Fibroblast of lung (primary cell): ENCODE measurements around the gene SPEG. TPM values are rescaled to one million over a fixed set of nuclear protein-coding genes. Genes with fewer than 3 reads are reported as not detected.

Experiments
- DNase-seq, 2 donors: peaks; one replicate each; pipeline versions ENCODE4 v3.0.0 to v3.0.0-alpha.2; 2010; ENCODE audit warnings: low read depth in 2 of 2
- H2AFZ ChIP-seq: 2 replicates; pipeline ENCODE4 v1.5.1; 2012; ENCODE audit warnings: low read length, control low read depth, inconsistent platforms
- H3K27ac ChIP-seq: 2 replicates; pipeline ENCODE4 v1.5.1; 2011; ENCODE audit warnings: low read length, control low read depth; ENCODE audit not compliant: insufficient read depth
- H3K27me3 ChIP-seq: 2 replicates; pipeline ENCODE4 v1.5.1; 2011; ENCODE audit warnings: mild to moderate bottlenecking, low read length; ENCODE audit not compliant: control insufficient read depth, insufficient read depth
- H3K36me3 ChIP-seq: 2 replicates; pipeline ENCODE4 v1.5.1; 2011; ENCODE audit warnings: low read length; ENCODE audit not compliant: control insufficient read depth, insufficient read depth
- H3K4me1 ChIP-seq: 2 replicates; pipeline ENCODE4 v1.5.1; 2011; ENCODE audit warnings: low read length; ENCODE audit not compliant: control insufficient read depth, insufficient read depth; ENCODE audit errors: extremely low read depth
- H3K4me2 ChIP-seq: 2 replicates; pipeline ENCODE4 v1.5.1; 2011; ENCODE audit warnings: low read length, control low read depth; ENCODE audit not compliant: insufficient read depth; ENCODE audit errors: extremely low read depth
- H3K4me3 ChIP-seq, 4 experiments: fragments of 200-600 bp in 1 of 4; sonication (generic) in 1 of 4; replicated peaks in 1 of 4; 2 replicates each; pipeline ENCODE4 v1.5.1; 2011 to 2016; ENCODE audit warnings: low read length in 4 of 4, low read depth in 3 of 4, mild to moderate bottlenecking in 3 of 4, control low read depth in 2 of 4, inconsistent platforms in 1 of 4, mixed read lengths in 1 of 4; ENCODE audit not compliant: insufficient read depth in 1 of 4; ENCODE audit errors: control extremely low read depth in 1 of 4
- H3K79me2 ChIP-seq: 2 replicates; pipeline ENCODE4 v1.5.1; 2012; ENCODE audit warnings: mild to moderate bottlenecking, low read length, inconsistent platforms; ENCODE audit not compliant: control insufficient read depth, insufficient read depth
- H3K9ac ChIP-seq: 2 replicates; pipeline ENCODE4 v1.5.1; 2011; ENCODE audit warnings: mild to moderate bottlenecking, low read length, control low read depth; ENCODE audit not compliant: insufficient read depth
- H3K9me3 ChIP-seq: 2 replicates; pipeline ENCODE4 v1.5.1; 2012; ENCODE audit warnings: low read depth, low read length; ENCODE audit not compliant: control insufficient read depth, insufficient read depth
- H4K20me1 ChIP-seq: 2 replicates; pipeline ENCODE4 v1.5.1; 2011; ENCODE audit warnings: low read length; ENCODE audit not compliant: control insufficient read depth, insufficient read depth; ENCODE audit errors: extremely low read depth
- EZH2 ChIP-seq: IDR thresholded peaks from 2 replicates; pipeline ENCODE4 v1.5.1; 2012; ENCODE audit warnings: low read length, control low read depth, mild to moderate bottlenecking; ENCODE audit errors: missing control alignments
- polyA plus RNA-seq, 2 donors: library from polyadenylated mRNA; depleted of rRNA in 1 of 2; stranded (reverse) in 1 of 2; unstranded in 1 of 2; fragments of >200 nt; gene quantifications; 2 replicates each; pipeline ENCODE4 v1.2.1, GENCODE V29; 2011 to 2012; ENCODE audit warnings: missing spikeins in 1 of 2
- total RNA-seq: library from RNA; depleted of rRNA; stranded (reverse); fragments of >200 nt; gene quantifications from 2 replicates; pipeline ENCODE4 v1.2.1, GENCODE V29; 2014
- TF ChIP-seq, protein P1 (sequence below), 2 donors: IDR thresholded peaks in 1 of 2; conservative IDR thresholded peaks in 1 of 2; 1 replicate in 1 of 2; 2 replicates in 1 of 2; pipeline ENCODE4 v1.5.1; 2011 to 2012; ENCODE audit warnings: low read length in 2 of 2, control low read depth in 1 of 2, inconsistent platforms in 1 of 2, low read depth in 1 of 2, mild to moderate bottlenecking in 1 of 2

The SPEG gene
- total and polyA plus RNA-seq, 2 donors (not counting 1 experiment from before 2014, with no cell fraction given), result 9.5 to 20.1 TPM

DNA sequence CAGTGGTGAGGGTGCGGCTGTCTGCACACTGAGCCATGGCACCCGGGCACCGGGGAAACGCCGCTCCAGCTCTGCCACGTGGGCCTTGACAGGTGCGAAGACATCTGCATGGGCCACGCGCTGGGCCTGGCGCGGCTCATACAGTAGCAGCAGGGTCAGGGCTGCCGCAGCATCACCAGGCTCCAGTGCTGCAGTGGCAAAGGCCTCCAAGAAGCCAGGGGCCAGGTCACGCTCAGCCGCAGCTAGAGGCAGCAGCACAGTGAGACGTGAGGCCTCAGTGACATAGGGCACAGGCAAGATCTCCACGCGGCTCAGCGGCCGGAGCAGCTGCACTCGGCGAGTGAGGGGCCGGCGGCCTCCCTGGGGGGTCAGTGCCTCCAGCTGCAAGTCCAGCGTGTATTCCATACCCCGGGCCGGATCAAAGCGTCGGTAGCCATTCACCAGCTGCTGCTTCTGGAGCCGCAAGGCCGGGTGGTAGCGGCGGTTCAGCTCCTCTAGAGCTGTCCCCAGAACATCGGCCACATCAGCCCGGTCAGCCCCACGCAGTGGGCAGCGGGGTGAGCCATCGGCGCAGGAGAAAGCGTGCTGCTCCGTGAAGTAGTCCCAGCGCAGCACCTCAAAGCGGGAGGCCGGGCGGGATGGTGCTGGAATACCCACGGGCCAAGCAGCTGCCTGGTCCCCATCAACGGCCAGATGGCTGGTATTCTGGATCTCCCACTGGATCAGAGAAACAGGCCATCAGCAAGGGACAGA lies 105.5 kb downstream of the SPEG start:
- no peak overlapping the region for H2AFZ ChIP-seq
- peaks cover 17% of the 10 kb centered on the region for H3K36me3 ChIP-seq
- no peak for TF ChIP-seq EZH2
- TF ChIP-seq, protein P1, sequence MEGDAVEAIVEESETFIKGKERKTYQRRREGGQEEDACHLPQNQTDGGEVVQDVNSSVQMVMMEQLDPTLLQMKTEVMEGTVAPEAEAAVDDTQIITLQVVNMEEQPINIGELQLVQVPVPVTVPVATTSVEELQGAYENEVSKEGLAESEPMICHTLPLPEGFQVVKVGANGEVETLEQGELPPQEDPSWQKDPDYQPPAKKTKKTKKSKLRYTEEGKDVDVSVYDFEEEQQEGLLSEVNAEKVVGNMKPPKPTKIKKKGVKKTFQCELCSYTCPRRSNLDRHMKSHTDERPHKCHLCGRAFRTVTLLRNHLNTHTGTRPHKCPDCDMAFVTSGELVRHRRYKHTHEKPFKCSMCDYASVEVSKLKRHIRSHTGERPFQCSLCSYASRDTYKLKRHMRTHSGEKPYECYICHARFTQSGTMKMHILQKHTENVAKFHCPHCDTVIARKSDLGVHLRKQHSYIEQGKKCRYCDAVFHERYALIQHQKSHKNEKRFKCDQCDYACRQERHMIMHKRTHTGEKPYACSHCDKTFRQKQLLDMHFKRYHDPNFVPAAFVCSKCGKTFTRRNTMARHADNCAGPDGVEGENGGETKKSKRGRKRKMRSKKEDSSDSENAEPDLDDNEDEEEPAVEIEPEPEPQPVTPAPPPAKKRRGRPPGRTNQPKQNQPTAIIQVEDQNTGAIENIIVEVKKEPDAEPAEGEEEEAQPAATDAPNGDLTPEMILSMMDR (conservative IDR thresholded peaks at IDR 0.05 in 1 of 2, IDR thresholded peaks at IDR 0.05 in 1 of 2; ENCODE audit: low read depth in 1 of 2, low read length in 2 of 2), result no peak
- no peak overlapping the region for H3K9ac ChIP-seq
- H3K4me1 ChIP-seq, result peaks cover 5% of the 10 kb centered on the region
- H3K4me3 ChIP-seq, result no peak overlapping the region
- H3K4me2 ChIP-seq, result no peak overlapping the region
- no peaks in the 10 kb centered on the region for H4K20me1 ChIP-seq
- no peak for DNase-seq
- no peak overlapping the region for H3K27ac ChIP-seq
- H3K27me3 ChIP-seq, result no peaks in the 10 kb centered on the region
- peaks cover 4% of the 10 kb centered on the region for H3K79me2 ChIP-seq
- no peaks in the 10 kb centered on the region for H3K9me3 ChIP-seq

DNA sequence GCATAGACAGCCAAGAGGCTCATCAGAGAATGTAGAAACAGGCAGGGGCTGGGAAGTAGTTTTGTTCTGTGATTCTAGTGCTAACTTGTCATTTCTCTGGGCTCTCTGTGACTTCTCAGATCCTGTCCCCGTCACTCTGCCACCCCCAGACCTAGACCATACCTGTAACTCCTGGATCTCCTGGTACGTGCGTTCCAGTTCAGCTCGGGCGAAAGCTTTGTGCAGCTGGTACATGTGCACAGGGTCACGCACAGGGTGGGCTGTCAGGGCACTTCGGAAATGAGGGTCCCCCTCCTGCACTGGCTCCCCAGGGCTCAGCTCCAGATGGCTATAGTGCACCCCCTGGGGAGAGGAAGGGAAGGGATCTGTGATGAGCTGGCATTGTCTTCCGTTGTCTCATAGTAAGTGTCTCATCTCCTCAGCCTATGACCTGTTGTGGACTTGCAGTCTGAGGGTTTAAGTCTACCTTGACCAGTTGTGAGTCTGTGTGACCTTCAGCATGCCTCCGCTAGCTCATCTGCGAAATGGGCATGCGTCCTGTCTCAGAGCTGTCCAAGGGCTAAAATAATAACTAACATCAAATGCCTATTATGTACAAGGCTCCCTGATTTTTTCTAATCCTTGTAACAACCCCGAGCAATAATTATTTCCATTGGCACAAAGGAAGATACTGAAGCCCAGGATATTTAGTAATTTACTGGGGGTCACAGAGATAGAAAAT lies 106.3 kb downstream of the SPEG start:
- peaks cover 5% of the 10 kb centered on the region for H3K4me1 ChIP-seq
- peaks cover 4% of the 10 kb centered on the region for H3K79me2 ChIP-seq
- no peak overlapping the region for H3K4me2 ChIP-seq
- H3K36me3 ChIP-seq, result peaks cover 17% of the 10 kb centered on the region
- H4K20me1 ChIP-seq, result no peaks in the 10 kb centered on the region
- H2AFZ ChIP-seq, result no peak overlapping the region
- TF ChIP-seq, protein P1 (conservative IDR thresholded peaks at IDR 0.05 in 1 of 2, IDR thresholded peaks at IDR 0.05 in 1 of 2; ENCODE audit: low read depth in 1 of 2, low read length in 2 of 2), result no peak
- TF ChIP-seq EZH2, result no peak
- H3K9ac ChIP-seq, result no peak overlapping the region
- no peaks in the 10 kb centered on the region for H3K9me3 ChIP-seq
- no peak overlapping the region for H3K4me3 ChIP-seq
- H3K27me3 ChIP-seq, result no peaks in the 10 kb centered on the region
- H3K27ac ChIP-seq, result no peak overlapping the region
- DNase-seq, result no peak

DNA sequence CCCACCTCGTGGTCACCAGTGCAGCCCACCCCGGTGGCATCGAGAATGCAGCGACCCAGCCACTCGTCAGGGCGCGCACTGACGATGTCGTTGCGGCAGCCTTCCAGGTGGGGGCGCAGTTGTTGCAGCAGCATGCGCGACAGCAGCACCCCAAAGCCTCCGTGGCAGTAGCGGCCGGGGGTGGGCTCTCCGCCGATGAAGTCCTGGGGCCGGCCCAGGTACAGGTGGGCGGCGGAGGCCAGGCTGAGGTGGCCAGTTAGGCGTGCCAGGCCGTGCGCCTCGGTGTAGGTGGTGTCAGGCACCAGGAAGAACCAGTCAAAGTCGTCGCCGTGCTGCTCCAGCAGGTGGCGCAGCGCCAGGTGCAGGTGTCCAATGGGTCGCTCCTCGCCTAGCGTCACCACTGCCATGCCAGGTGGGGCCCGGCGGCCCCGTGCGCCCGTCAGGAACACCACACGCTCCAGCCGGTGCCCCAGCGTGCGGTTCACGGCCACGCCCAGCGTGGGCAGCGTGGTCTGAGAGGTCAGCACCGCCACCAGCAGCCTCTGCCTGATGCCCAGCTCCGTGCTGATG lies 107.1 kb downstream of the SPEG start:
- Histone ChIP-seq H3K9ac (no peak overlapping the region), H2AFZ (no peak overlapping the region), H3K79me2 (peaks cover 4% of the 10 kb centered on the region)

More for the DNA sequence above, 107.1 kb downstream of the SPEG start:
- peak; percentile 58 to 60 for DNase-seq
- Histone ChIP-seq H3K4me2 (peak overlapping the region; percentile 13), H4K20me1 (no peaks in the 10 kb centered on the region), H3K4me3 (peak overlapping the region in 1 of 4 experiments; percentile 87), H3K27ac (no peak overlapping the region), H3K27me3 (no peaks in the 10 kb centered on the region), H3K36me3 (peaks cover 17% of the 10 kb centered on the region), H3K4me1 (peaks cover 5% of the 10 kb centered on the region), H3K9me3 (no peaks in the 10 kb centered on the region)
- TF ChIP-seq, protein P1 (conservative IDR thresholded peaks at IDR 0.05 in 1 of 2, IDR thresholded peaks at IDR 0.05 in 1 of 2; ENCODE audit: low read depth in 1 of 2, low read length in 2 of 2), result peak; percentile 63 to 81
- no peak for TF ChIP-seq EZH2
